MV-4-11 (cell line): ENCODE data around the gene PRSS3.
"Not testable (repeated sequence)": the region's sequence is repeated elsewhere in the genome, so short reads cannot be mapped to it uniquely, and the experiment has no call there.

Experiments used
- DNase-seq: peaks from one replicate; lab custom pipeline; 2025; lab: John Stamatoyannopoulos, UW

Gene PRSS3

DNA sequence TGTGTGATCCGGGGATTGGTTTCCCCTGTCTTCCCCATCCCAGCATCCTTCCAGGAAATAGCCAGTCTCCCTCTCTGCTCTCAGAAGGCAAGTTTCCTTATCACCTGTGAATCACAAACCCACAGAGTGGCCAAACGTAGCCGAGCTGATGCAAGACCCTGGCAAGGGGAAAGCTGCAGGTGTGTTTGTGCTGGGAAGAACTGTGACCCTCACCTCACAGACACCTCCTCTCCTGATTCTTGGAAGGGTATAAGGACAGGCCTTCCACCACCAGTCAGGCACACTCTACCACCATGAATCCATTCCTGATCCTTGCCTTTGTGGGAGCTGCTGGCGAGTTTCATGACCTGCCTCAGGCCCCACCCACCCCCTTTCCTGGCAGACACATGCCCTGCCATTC is at the start of gene PRSS3:
PRSS3 (plus strand) TSS at position 281 of the 400 bp plus-strand sequence; CDS start at position 294, 13 bp downstream.
- no peak for DNase-seq

DNA sequence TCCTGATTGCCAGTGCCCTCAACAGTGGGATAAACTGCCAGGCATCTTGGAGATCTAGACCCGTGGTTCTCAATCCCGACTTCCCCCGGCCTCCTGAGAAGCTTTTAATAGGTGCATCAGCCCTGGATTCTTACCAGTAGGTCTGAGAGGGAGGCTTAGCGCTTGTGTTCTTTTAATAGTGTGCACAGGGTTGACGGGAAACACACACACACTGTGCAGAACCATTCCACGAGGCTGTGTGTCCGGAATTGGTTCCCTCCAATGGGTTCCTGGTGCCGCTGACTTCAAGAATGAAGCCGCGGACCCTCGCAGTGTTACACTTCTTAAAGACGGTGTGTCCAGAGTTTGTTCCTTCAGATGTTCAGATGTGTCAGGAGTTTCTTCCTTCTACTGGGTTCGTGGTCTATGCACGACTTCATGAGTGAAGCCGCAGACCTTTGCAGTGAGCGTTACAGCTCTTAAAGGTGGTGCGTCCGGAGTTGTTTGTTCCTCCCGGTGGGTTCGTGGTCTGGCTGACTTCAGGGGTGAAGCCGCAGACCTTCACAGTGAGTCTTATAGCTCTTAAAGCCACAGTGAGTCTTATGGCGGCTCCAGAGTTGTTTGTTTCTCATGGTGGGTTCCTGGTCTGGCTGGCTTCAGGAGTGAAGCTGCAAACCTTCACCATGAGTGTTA is 46.6 kb upstream of the PRSS3 start:
- DNase-seq = peak; percentile 48

DNA sequence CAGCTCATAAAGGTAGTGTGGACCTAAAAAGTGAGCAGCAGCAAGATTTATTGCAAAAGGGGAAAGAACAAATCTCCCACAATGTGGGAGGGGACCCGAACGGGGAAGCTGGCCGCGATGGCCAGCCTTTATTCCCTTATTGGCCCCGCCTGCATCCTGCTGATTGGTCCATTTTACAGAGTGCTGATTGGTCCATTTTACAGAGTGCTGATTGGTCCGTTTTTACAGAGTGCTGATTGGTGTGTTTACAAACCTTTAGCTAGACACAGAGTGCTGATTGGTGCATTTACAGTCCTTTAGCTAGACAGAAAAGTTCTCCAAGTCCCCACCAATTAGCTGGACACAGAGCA is 46.1 kb upstream of the PRSS3 start:
- DNase-seq = peak; percentile 67

DNA sequence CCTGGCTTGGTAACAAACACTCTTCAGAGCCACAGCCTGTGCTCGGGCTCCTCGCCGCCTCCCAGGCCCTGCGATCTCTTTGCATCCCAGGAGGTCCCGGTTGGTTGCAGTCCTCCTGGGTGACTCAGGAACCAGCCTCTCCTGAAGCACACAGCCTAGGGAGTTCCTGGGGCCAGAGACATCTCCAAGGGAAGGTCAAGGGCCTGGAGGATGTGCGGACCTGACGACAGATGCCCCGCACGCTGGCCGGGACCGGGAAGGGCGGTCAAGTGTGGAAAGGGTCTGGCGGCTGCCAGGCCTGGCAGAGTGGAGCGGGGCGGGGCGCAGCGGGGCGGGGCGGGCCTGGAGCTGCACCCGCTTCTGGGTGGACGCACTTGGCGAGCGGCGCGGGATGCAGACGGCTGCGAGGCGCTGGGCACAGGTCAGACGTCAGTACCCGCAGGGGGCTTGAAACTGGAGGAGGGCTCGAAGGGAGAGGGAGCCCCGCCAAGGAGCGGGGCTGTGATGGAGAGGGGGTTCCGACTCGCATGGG is 45.0 kb upstream of the PRSS3 start:
- DNase-seq = no peak

DNA sequence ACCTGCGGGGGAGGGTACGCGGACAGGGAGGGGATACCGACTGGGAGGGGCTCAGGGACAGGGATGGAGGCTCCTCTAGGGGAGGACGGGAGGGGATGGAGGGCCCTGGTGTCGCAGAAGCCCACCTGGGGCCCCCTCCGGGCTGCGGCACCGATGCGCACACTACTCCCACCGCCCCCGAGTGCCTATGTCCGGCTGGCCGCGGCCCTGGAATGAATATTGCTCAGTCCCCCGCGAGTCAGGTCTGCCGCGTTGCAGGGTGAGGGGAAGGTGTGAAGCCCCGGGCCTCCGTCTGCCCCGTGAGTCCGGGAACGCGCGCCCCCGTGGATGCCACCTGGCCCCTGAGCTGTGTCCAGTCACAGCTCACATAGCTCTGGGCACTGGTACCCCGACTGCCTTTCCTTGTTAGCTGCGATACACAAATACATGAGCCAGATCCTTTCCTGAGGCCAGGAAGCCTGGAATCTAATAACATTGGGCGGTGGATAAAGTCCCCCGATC is 44.5 kb upstream of the PRSS3 start:
- DNase-seq = no peak

DNA sequence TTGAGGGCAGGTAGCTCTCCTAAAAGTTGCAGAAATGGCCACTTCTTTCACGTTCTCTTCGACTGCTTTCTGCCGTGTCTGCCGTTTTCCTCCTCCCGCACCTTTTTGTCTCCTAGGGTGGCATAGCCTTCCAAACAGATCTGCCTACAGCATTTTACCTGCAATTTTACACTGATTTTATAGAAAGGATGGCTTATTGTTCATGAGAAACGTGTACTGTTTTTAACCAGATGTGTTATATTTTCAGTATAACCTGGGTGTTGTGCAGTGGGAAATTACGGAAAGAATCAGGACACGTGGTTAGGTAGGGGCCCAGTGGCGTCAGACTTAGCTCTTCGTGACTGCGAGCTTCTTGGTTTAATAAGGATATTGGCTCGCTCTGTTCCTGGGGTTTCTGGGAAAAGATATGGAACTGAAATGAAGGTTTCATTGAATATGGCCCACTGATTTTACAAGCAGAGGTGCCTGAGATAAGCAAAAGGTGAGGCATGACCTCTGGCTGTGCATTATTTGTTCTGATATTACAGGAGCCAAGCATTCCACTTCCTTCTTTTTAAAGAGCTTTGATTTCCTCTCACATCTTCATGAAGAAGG is 43.7 kb upstream of the PRSS3 start:
- DNase-seq = no peak

DNA sequence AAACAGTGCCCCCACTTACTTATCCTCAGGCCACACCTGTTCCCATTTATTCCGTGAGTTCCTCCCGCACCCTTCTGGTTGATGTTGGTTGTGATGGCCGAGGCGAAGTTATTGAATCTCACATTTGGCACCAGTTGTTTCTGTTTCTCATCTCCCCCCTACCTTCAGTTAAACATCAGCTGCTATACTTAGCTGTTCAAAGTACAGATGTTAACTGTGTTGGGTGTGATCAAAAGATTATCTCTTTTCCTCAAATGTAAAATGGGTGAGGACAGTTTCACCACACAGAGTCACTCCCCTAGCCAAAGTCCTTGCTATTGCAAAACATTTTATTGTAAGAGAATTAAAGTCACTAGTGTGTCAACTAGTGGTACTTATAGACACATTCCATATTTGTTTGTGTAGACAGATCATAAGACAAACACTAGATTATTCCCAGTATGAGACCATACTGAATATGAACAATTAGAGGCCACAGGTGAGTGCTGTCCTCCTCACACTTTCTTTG is 43.2 kb upstream of the PRSS3 start:
- peak; percentile 59 for DNase-seq

DNA sequence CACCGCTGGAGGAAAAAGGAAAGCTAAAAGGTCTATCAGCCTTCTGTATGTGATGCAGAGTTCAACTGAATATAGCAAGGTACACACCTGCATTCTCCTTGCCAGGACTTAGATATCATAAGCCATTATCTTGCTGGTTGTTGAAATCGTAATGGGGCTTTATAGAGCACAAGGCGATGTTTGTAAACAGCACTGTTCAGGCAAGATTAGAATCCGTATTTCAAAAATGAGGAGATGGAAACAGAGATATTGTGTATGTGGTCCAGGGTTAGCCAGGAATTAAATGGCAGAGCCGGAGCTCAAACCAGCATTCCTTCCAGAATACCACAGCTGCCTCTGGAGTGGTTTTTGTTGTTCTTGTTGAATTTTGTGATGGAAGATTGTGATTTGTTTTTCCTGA is 42.6 kb upstream of the PRSS3 start:
- not testable (repeated sequence) for DNase-seq

DNA sequence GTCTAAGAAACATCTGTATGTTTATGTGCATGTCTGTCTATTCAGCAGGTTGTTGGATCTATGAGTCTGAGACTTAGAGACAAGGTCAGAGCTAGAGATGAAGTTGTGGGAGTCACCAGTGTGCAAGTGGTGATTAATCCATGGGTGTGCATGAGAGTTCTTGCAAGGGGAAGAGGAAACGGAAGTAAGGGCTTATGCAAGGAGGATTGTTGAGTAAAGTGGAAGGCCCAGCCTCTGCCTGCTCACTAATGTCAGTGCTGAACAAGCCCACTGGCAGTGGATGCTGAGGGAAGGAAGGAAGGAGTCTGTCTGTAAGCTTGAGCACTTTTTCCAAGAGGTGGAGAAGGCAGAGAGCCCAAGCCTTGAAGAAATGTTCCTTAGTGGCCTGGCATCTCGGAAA is 35.7 kb upstream of the PRSS3 start:
- peak; percentile 93 for DNase-seq

DNA sequence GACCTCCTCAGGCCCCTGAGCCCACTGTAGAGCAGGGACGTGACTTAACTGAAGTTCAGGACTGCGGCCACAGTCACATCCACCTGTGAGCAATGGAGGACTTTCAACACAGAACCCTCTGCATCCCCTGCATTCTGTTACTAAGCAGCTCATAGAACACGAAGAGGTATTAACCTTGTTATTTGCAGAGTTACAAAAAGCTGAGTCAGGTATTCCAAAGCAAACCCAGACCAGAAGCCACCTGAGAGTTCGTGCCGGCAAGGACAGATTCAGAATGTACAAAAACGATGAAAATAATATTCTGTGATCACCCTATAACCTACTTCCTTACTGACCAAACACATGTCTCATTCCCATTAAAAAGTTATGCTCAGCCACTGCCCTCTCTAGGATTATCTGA is 33.0 kb upstream of the PRSS3 start:
- DNase-seq = no peak

DNA sequence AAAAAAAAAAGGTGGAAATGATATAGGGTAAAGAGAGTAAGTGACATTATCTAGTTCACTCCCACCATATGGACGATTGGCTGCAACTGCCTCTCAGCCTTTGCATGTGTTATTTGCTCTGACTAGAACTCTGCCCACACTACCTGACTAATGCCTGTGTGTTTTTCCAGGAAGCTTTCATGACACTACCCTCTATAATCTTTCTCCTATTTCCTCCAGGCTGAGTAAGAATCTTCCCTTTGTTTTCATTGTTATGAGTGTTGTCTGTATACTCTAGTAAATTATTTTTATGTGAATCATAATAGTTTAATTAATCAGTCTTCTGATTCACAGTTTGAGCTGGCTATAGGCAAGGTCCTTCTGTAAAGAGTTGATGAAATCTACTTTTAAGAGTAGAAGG is 31.7 kb upstream of the PRSS3 start:
- DNase-seq = not testable (repeated sequence)

DNA sequence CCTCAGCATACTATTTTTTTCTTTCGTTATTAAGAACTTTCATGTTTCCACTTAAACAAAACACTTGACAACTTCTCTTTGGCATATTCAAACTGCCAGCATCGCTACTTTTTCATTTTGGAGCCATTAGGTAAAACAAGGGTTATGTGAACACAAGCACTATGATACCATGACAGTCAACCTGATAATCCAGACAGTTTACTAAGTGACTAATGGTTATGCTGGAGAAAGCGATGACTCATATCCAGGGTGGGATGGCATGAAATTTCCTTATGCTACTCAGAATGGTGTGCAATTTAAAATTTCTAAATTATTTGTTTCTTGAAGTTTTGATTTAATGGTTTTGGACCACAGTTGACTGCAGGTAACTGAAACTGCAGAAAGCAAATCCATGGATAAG is 29.9 kb upstream of the PRSS3 start:
- no peak for DNase-seq

DNA sequence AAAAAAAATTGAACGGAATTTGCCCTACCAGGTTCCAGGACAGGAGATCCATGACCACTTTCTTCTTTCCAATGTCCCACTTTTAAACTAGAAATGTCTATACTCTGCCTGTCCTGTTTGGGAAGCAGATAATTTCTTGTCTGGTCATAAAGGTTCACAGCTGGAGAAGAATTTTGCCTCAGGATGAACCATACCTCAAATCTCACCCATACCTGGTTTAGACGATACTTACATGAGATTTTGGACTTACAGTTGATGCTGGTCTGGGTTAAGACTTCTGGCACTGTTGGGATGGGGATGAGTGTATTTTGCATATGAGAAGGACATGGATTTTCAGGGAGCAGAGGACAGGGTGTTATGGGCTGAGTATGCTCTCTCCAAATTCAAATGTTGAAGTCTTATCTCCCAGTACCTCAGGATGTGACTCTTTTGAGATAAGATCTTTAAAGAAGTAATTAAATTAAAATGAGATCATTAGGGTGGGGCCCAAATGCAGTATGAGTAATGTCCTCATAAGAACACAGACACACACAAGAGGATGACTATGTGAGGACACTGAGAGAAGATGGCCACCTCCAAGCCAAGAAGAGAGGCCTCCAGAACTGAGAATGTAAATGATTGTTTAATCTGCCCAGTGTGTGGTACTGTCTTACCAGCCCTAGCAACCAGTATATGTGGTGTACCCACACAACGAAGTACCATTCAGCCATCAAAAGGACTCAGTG is 25.0 kb upstream of the PRSS3 start:
- DNase-seq = not testable (repeated sequence)

DNA sequence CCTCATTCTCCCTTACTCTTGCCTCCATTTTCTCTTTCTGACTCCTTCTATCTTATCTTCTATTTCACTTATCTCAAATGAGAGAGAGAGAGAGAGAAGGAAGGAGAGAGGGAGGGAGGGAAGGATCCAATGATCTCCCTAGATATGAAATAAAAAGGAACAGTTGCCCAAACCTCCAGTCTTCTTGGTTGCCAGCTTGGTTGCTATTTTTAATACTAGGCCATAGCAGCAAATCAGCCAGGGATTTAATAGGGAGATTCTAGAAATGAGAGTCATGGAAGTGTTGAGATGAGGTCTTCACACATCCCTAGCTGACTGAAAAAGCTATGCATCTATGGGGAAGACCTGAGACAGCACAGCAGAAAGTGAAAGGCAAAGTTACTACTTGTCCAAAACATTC is 22.2 kb upstream of the PRSS3 start:
- DNase-seq = not testable (repeated sequence)

DNA sequence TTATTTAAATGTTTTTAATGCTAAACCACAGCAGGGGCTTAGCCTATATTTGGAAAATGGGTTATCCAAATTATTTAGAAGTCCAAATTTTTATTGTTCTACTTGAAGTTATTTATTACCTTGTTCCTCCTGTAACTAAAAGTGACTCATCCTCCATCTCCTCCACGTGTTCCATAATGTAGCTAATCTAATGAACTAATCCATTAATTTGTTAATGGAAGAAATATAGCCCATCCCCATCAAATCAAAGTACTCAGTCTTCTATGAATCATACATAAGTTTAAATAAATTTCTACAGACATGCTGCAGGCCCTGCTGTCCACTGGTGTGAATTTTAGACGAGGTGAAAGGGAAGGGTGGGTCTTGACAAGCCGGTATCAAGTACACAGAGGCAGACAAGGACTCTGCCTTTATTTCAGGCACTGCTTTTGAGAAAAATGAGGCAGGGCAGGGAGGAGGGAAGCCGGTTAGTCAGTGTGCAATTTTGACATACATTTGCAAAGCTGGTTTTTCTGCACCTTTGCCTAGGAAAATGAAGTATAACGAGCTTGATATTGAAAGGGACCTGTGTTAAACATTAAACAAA is 21.2 kb upstream of the PRSS3 start:
- not testable (repeated sequence) for DNase-seq

DNA sequence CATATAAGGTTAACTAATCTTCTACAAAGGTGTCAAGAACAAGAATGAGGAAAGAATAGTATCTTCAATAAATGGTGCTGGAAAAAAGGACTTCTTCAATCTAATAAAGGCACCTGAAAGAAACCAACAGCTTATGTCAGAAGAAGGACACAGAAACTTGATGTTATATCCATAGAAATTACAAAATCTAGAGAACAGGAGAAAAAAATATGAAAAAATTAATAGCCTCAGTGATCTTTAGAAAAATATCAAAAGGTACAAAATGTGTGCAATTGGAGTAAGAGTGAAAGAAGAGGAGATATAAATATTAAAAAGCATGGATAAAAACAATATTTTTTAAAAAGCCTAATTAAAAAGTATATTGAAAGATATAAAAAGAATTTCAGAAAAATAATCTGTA is 18.8 kb upstream of the PRSS3 start:
- DNase-seq = no peak

DNA sequence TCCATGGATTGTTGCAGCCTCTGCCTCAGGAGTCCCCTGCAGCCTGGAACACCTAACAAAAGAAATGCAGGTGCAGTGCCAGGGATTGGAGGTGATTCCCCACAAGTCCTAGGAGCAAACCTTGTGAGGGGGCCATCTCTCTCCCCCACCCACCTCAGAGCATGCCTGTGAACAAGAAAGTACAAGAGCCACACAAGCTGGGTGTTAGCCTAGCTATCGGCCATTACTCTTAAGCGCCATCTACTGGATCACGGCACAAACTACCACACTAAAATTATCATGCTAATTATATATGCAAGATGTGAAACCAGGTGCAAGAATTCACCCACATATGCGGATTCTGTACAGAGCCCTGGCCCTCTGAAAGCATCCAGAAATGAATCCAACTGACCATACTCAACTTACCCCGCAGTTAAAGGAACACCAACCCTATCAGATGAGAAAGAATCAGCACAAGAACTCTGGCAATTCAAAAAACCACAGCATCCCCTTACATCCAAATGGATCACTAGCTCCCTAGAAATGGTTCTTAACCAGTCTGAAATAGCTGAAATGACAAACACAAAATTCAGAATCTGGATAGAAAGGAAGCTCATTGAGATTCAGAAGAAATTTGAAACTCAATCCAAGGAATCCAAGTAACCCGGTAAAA is 16.5 kb upstream of the PRSS3 start:
- peak; percentile 57 for DNase-seq

DNA sequence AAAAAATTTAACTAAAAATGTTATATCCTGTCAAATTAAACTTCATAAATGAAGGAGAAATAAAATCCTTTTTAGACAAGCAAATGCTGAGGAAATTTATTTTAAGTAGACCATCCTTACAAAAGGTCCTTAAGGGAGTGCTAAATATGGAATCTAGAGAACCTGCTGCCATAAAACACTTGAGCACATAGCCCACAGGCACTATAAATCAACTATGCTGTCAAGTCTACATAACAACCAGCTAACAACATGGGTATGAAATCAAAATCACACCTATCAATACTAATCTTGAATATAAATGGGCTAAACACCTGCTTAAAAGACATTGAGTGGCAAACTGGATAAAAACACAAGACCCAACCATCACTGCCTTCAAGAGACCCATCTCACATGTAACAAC is 15.1 kb upstream of the PRSS3 start:
- no peak for DNase-seq

DNA sequence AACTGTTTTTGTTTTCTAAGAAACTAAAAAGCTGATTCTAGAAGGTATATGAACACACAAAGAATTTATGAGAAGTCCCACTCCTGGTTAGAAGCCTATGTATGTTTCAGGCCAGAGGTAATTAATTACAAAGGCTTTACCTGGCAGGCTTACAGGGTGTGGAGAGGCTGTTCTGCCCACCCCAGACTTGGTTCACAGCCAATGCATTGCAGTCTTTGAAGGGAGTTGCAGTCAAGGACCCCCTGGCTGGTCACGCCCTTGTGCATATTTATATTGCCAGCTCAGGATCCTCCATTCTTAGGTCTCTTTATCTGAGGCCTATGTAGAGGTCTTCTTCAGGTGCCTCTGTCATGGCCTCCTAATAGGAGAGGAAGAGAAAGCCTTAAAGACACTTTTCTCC is 13.6 kb upstream of the PRSS3 start:
- DNase-seq = no peak

DNA sequence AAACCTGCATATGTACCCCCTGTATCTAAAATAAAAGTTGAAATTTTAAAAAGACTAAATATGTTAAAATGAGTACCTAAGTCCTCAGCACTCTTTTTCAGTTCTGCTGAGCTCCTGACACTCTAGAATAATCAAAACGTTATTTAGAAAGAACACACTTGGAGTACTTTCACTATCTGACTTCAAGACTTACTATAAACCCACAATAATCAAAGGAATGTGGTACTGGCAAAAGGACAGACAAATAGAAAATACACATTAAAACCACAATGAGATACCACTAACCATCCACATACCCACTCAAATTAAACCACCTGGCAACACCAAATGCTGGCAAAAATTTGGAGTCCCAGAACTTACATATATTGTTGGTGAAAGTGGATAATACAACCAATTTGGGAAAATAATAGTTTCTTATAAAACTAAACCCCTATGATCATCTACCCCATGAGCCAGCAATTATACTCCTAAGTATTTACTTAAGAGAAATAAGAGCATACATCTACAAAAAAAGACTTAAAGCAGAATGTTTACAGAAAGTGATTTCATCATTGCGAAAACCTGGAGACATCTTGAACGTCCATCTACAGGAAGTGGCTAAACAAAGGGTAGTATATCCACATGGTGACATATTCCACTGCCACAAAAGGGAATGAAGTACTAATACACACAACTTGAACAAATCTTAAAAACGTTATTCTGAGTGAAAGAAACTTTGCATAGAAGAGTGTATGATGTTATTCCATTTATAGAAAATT is 12.8 kb upstream of the PRSS3 start:
- DNase-seq = peak; percentile 75

DNA sequence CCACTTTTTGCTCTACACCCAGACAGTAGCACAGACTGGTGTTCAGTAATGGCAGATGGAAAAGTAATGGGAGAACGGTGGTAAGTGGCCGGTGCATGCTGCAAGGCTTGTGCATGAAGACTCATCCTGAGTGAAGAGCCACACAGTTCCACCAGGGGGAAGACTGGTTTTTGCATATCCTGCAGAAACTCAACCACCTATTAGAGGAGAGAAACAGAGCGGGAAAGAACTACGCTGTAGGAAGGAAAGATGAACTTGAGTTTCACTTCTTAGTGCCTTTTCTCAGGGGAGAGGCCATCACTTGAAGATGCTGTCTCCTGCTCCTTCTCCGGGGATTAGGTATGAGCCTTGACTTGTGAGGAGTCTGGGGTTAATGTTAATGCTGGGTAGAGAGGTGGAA is 9.4 kb upstream of the PRSS3 start:
- peak; percentile 65 for DNase-seq
